Naive thymus-derived CD8-positive, alpha-beta T cell (primary cell): ENCODE measurements around the gene PELI1. TPM values are rescaled to one million over a fixed set of nuclear protein-coding genes. Genes with fewer than 3 reads are reported as not detected.

Experiments used
- ATAC-seq, 2 donors: fragments of 150-1000 bp; cut with Tn5 transposase in 1 of 2; sonication (Bioruptor Pico), chemical (Tn5 transposase) in 1 of 2; 1 replicate in 1 of 2; 2 replicates in 1 of 2; pipeline ENCODE4 v1.10.0; 2021; ENCODE audit warnings: mild to moderate bottlenecking in 2 of 2, moderate library complexity in 2 of 2
- POLR2A ChIA-PET: fragments of 350-600 bp; sonication (Branson Sonifier 250); formaldehyde crosslinking; loops from one replicate; lab custom pipeline; 2021; ENCODE audit warnings: antibody characterized with exemption; lab: Charles Lee
- DNase-seq, 10 donors: peaks; one replicate each; pipeline versions ENCODE4 v3.0.0 to v3.0.0-alpha.2; 2020 to 2022
- H3K27ac Mint-ChIP-seq, 10 donors: one replicate each; pipeline ENCODE4 v1.8.0; 2020 to 2022; ENCODE audit warnings: mild to moderate bottlenecking in 10 of 10, mixed read lengths in 10 of 10, moderate library complexity in 4 of 10, inconsistent platforms in 1 of 10
- H3K27me3 Mint-ChIP-seq, 5 donors: one replicate each; pipeline ENCODE4 v1.8.0; 2021 to 2022; ENCODE audit warnings: mixed read lengths in 5 of 5
- H3K36me3 Mint-ChIP-seq, 3 donors: one replicate each; pipeline ENCODE4 v1.8.0; 2020 to 2022; ENCODE audit warnings: mixed read lengths in 3 of 3, mild to moderate bottlenecking in 2 of 3, inconsistent platforms in 1 of 3
- H3K4me1 Mint-ChIP-seq, 4 donors: one replicate each; pipeline ENCODE4 v1.8.0; 2021 to 2022; ENCODE audit warnings: mixed read lengths in 4 of 4
- H3K4me3 Mint-ChIP-seq, 10 donors: one replicate each; pipeline ENCODE4 v1.8.0; 2020 to 2022; ENCODE audit warnings: mild to moderate bottlenecking in 10 of 10, mixed read lengths in 10 of 10, moderate library complexity in 6 of 10, inconsistent platforms in 1 of 10
- H3K9me3 Mint-ChIP-seq, 9 donors: one replicate each; pipeline ENCODE4 v1.8.0; 2020 to 2022; ENCODE audit warnings: mixed read lengths in 9 of 9, mild to moderate bottlenecking in 3 of 9, inconsistent platforms in 1 of 9, moderate library complexity in 1 of 9
- polyA plus RNA-seq, 3 donors: library from polyadenylated mRNA; unstranded; fragments of 300-500 nt; fragmentation: Illumina TruSeq; gene quantifications; one replicate each; pipeline ENCODE4 v1.2.3, GENCODE V29; 2021
- total RNA-seq, 8 experiments: library from RNA in 2 of 8; stranded (reverse) in 2 of 8; gene quantifications; one replicate each; pipeline ENCODE4 v1.2.3 and lab custom pipeline; 2021 to 2026

The PELI1 gene
- total and polyA plus RNA-seq, 5 experiments from 2014 or later, result 4.7 to 27.8 (median 5.8) TPM

GRCh38 chr2:64173156-64174135, 29.2 kb upstream of the PELI1 start:
- no peak overlapping the region for H3K4me3 Mint-ChIP-seq

GRCh38 chr2:64168756-64169155, 24.5 kb upstream of the PELI1 start:
- ATAC-seq (no peak), DNase-seq (no peak)
- Mint-ChIP-seq H3K4me3 (no peak overlapping the region), H3K36me3 (no peaks in the 10 kb centered on the region), H3K9me3 (no peaks in the 10 kb centered on the region), H3K27me3 (no peaks in the 10 kb centered on the region), H3K27ac (no peak overlapping the region), H3K4me1 (no peaks in the 10 kb centered on the region)
- POLR2A ChIA-PET, result no interaction called here

More at GRCh38 chr2:64173156-64174135, 29.2 kb upstream of the PELI1 start:
- Mint-ChIP-seq H3K27ac (no peak overlapping the region), H3K4me1 (no peaks in the 10 kb centered on the region), H3K36me3 (no peaks in the 10 kb centered on the region), H3K27me3 (peaks cover 0 to 4% (median 0%) of the 10 kb centered on the region in 5 donors), H3K9me3 (no peaks in the 10 kb centered on the region)
- no peak for DNase-seq
- ATAC-seq, result no peak
- POLR2A ChIA-PET, result no interaction called here

DNA sequence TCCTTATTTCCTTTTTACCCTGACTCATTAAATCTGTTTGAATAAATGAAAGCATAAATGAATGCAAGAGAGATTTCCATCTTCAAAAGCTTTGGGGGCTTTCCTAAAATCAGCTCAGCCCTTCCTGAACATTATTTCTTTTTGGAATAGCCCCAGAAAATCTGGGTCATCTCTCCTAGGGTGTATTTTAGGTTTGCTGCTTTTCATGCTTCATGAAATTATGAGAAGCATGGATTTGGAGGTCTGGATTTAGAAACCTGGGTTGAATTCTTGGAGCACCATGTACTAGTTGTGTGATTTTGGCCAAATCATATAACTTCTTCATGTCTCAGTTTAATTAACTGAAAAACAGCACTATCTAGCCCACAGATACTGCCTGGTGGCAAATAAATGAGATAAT, 24.0 kb upstream of the PELI1 start:
- DNase-seq, result no peak
- POLR2A ChIA-PET, result no interaction called here
- H3K36me3 Mint-ChIP-seq, result no peaks in the 10 kb centered on the region
- no peak overlapping the region for H3K4me3 Mint-ChIP-seq
- ATAC-seq, result no peak
- H3K4me1 Mint-ChIP-seq, result no peaks in the 10 kb centered on the region
- no peaks in the 10 kb centered on the region for H3K9me3 Mint-ChIP-seq
- no peaks in the 10 kb centered on the region for H3K27me3 Mint-ChIP-seq
- no peak overlapping the region for H3K27ac Mint-ChIP-seq

DNA sequence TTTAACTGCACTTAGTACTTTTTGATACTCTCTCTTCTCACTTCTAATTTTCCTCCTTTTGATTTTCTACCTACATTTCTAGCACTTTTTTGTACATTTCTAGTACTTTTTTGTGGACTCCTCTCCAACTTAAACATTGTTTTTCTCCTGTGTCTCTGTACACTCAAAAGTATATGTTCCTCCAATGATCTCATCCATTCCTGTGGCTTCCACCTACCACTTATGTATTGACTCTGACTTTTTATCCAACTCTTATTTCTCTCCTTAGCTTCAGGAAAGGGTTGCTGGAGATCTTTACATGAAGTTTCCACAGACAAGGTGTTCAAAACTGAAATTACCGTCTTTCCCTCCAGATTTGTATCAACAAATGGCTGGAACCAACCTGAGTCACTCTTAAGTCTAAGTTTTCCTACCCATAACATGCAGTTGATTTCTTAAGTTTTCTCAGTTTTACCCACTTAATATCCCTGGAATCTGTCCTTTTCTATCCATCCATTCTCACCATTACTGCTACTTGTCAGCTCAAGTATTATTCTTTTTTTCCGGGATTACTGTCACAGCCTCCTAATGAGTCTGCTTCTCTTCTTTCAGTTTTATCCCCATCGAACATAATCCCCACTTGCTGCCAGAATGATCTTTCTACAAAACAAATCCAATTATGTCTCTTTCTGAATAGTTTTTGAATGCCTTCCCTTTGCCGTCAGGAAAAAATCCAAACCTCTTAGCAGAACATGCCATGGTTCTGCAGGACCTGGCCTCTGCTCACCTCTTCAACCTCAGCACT, 22.6 kb upstream of the PELI1 start:
- Mint-ChIP-seq H3K36me3 (no peaks in the 10 kb centered on the region), H3K4me1 (no peaks in the 10 kb centered on the region), H3K27ac (no peak overlapping the region), H3K9me3 (no peaks in the 10 kb centered on the region), H3K4me3 (no peak overlapping the region), H3K27me3 (no peaks in the 10 kb centered on the region)
- no peak for DNase-seq
- no peak for ATAC-seq
- POLR2A ChIA-PET, result no interaction called here

DNA sequence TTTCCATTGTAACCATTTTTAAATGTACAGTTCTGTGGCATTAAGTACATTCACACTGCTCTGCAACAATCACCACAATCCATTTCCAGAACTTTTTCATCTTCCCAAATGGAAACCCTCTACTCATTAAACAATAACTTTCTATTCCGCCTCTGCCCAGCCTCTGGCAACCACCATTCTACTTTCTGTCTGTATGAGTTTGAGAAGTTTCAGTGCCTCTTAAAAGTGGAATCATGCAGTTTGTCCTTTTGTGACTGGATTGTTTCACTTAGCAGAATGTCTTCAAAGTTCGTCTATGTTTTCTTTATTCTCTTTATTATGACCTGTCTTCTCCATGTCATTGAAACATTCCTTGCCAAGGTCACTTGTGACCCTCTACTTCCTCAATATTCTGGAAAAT, 22.0 kb upstream of the PELI1 start:
- H3K9me3 Mint-ChIP-seq, result no peaks in the 10 kb centered on the region
- H3K36me3 Mint-ChIP-seq, result no peaks in the 10 kb centered on the region
- POLR2A ChIA-PET, result no interaction called here
- ATAC-seq (no peak), DNase-seq (no peak)
- no peak overlapping the region for H3K4me3 Mint-ChIP-seq
- H3K27me3 Mint-ChIP-seq, result no peaks in the 10 kb centered on the region
- no peaks in the 10 kb centered on the region for H3K4me1 Mint-ChIP-seq
- no peak overlapping the region for H3K27ac Mint-ChIP-seq

GRCh38 chr2:64165706-64166105, 21.5 kb upstream of the PELI1 start:
- H3K27me3 Mint-ChIP-seq, result no peaks in the 10 kb centered on the region
- H3K27ac Mint-ChIP-seq, result no peak overlapping the region
- H3K4me3 Mint-ChIP-seq, result no peak overlapping the region
- no peaks in the 10 kb centered on the region for H3K36me3 Mint-ChIP-seq
- POLR2A ChIA-PET, result no interaction called here
- no peak for ATAC-seq
- DNase-seq, result no peak
- no peaks in the 10 kb centered on the region for H3K4me1 Mint-ChIP-seq
- H3K9me3 Mint-ChIP-seq, result no peaks in the 10 kb centered on the region

- ATAC-seq (no peak), DNase-seq (no peak)
- Mint-ChIP-seq H3K4me1 (no peaks in the 10 kb centered on the region), H3K4me3 (no peak overlapping the region), H3K36me3 (no peaks in the 10 kb centered on the region), H3K27me3 (no peaks in the 10 kb centered on the region), H3K27ac (no peak overlapping the region), H3K9me3 (no peaks in the 10 kb centered on the region)
- POLR2A ChIA-PET, result no interaction called here
Measured at GRCh38 chr2:64164629-64165028, 20.4 kb upstream of the PELI1 start.

DNA sequence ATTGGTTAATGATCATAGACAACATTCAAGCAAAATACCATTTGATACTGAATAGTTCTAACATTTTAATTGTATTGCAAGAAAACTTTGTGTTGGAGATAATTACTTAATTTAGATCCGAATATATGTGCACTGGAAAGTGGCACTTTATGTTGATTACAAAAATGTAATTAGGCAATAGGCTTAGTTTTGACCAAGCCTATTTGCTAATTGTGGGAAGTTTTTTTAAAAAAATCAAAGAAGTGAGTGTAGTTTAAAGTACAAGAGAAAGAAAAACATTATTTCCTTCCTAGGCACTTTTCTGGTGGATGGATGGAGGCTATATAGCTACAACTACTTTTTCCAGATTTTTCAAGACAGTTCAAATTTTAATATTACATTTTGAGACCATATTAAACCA, 18.3 kb upstream of the PELI1 start:
- POLR2A ChIA-PET, result no interaction called here
- no peaks in the 10 kb centered on the region for H3K27me3 Mint-ChIP-seq
- H3K4me1 Mint-ChIP-seq, result no peaks in the 10 kb centered on the region
- H3K9me3 Mint-ChIP-seq, result no peaks in the 10 kb centered on the region
- no peak overlapping the region for H3K4me3 Mint-ChIP-seq
- H3K27ac Mint-ChIP-seq, result no peak overlapping the region
- H3K36me3 Mint-ChIP-seq, result no peaks in the 10 kb centered on the region
- DNase-seq (no peak), ATAC-seq (no peak)

DNA sequence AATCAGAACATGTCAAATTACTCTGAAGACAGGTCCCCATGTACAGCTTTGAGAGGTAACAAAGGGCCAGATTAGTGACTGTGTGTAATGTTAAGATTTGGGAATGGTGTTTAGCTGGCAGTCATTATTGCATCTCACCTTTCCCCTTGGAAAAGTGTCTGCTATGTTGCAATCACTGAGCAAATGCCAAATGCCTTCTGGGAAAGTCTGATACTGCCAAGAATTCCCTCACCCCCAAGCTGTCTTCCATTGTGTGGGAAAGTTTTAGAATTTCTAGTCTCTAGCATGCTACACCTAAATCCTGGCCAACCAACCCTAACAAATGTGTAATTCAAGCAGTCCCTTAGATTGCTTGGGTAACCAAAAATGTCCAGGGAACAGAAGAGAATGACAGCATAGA, 13.6 kb upstream of the PELI1 start:
- DNase-seq (no peak), ATAC-seq (no peak)
- Mint-ChIP-seq H3K4me3 (no peak overlapping the region), H3K27ac (no peak overlapping the region), H3K4me1 (no peaks in the 10 kb centered on the region), H3K27me3 (peaks cover 0 to 3% (median 0%) of the 10 kb centered on the region in 5 donors), H3K36me3 (no peaks in the 10 kb centered on the region), H3K9me3 (no peaks in the 10 kb centered on the region)
- POLR2A ChIA-PET, result interaction anchor here (0.6 kb wide), 1 partner anchor 10 kb away, joined by 5 read pairs; no protein-coding TSS in a partner anchor

DNA sequence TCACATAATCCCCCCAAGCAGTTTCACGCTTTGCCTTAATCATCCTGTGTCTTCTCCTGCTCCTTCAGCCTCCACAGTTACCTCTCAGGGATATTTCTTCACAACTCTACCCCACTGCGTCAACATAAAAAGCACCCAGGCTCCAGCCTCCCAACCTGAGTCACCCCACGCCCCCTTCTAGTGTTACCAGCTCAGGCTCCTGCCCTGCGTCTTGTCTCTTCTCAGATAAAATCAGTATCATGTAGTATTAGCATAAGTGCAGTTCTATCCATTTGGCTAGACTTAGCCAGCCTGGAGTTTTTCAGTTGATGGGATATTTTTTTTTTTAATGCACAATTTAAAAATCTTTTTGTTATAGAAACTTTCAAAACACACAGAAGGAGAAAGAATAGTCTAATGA, 9.6 kb upstream of the PELI1 start:
- Mint-ChIP-seq H3K4me3 (no peak overlapping the region), H3K27me3 (peaks cover 0 to 3% (median 0%) of the 10 kb centered on the region in 5 donors), H3K4me1 (peaks cover 0 to 2% (median 0%) of the 10 kb centered on the region in 4 donors), H3K9me3 (no peaks in the 10 kb centered on the region), H3K27ac (no peak overlapping the region), H3K36me3 (no peaks in the 10 kb centered on the region)
- DNase-seq, result no peak
- ATAC-seq, result no peak
- POLR2A ChIA-PET, result no interaction called here

DNA sequence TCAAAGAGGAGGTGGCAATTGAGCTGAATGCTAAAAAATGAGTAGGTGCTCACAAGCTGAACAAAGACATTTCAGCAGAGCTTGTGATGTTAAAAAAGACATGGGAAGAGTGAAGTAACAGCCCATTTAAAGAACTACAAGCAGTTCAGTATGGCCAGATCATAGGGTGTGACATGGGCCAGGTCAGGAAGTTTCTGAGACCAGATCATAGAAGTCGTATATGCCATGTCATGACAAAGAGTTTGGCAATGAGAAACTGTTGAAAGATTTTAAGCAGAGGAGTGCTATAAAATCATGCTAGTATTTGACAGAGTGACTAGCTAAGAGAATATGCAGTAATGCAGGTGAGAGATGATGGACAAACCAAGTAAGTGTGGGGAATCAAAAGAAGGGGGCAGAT, 7.3 kb upstream of the PELI1 start:
- ATAC-seq (no peak), DNase-seq (no peak)
- peaks cover 0 to 3% (median 0%) of the 10 kb centered on the region in 5 donors for H3K27me3 Mint-ChIP-seq
- POLR2A ChIA-PET, result no interaction called here
- H3K27ac Mint-ChIP-seq, result no peak overlapping the region
- H3K4me3 Mint-ChIP-seq, result no peak overlapping the region
- H3K4me1 Mint-ChIP-seq, result peaks cover 0 to 2% (median 0%) of the 10 kb centered on the region in 4 donors
- H3K36me3 Mint-ChIP-seq, result no peaks in the 10 kb centered on the region
- H3K9me3 Mint-ChIP-seq, result no peaks in the 10 kb centered on the region

DNA sequence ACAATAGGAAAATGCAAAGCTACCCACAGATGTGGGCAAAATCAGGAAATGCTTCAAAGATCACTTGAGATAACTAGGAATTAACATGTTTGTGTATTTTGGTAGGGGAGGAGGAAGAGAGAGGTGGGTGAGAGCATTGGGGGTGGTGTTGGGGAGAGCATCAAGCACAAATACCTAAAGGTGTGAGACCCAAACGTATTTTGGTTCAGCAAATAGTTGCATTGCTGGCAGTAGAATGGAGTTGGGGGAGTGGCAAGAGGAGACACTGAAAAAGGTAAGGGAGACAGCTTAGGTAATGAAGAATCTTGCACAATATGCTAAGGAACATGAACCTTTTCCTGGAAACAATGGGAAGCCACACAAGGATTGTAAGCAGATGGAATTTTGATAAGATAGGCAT, 1.5 kb upstream of the PELI1 start:
- Mint-ChIP-seq H3K27me3 (no peaks in the 10 kb centered on the region), H3K4me3 (no peak overlapping the region), H3K9me3 (no peaks in the 10 kb centered on the region), H3K36me3 (peaks cover 0 to 5% (median 0%) of the 10 kb centered on the region in 3 donors), H3K27ac (no peak overlapping the region), H3K4me1 (peaks cover 12 to 20% (median 19%) of the 10 kb centered on the region in 4 donors)
- POLR2A ChIA-PET, result interaction anchor here (0.6 kb wide), 1 partner anchor 46 kb away, joined by 3 read pairs; no protein-coding TSS in a partner anchor
- ATAC-seq (no peak), DNase-seq (no peak)

- POLR2A ChIA-PET, result interaction anchor here (0.6 kb wide), 1 partner anchor 47 kb away, joined by 3 read pairs; no protein-coding TSS in a partner anchor
- Mint-ChIP-seq H3K4me1 (peaks cover 12 to 26% (median 24%) of the 10 kb centered on the region in 4 donors), H3K27ac (peak overlapping the region in 2 of 10 donors; percentile 78 to 92), H3K9me3 (no peaks in the 10 kb centered on the region), H3K36me3 (peaks cover 0 to 5% (median 0%) of the 10 kb centered on the region in 3 donors), H3K4me3 (peak overlapping the region in 5 of 10 donors; percentile 1 to 99 (median 84)), H3K27me3 (no peaks in the 10 kb centered on the region)
- DNase-seq (no peak), ATAC-seq (no peak)
Measured at GRCh38 chr2:64145119-64145518, 899 bp upstream of the PELI1 start.
